NCI-H2196 (cell line): ENCODE measurements around the gene YKT6.
"Not testable (repeated sequence)": the region's sequence is repeated elsewhere in the genome, so short reads cannot be mapped to it uniquely, and the experiment has no call there.

Experiments used
- DNase-seq: peaks from one replicate; lab custom pipeline; 2025; ENCODE audit not compliant: unreplicated experiment; lab: John Stamatoyannopoulos, UW

The YKT6 gene

DNA sequence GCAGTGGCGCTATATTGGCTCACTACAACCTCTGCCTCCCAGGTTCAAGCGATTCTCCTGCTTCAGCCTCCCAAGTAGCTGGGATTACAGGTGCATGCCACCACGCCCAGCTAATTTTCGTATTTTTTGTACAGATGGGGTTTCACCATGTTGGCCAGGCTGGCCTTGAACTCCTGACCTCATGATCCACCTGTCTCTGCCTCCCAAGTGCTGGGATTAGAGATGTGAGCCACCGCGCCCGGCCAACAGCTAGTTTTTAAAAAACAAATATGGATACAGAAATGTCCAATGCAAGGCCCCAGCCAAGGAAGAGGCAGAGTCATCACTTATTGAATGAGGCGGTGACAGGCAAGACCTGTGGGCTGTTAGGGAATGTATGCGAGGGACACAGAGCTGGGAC, 28.9 kb upstream of the YKT6 start:
- not testable (repeated sequence) for DNase-seq

DNA sequence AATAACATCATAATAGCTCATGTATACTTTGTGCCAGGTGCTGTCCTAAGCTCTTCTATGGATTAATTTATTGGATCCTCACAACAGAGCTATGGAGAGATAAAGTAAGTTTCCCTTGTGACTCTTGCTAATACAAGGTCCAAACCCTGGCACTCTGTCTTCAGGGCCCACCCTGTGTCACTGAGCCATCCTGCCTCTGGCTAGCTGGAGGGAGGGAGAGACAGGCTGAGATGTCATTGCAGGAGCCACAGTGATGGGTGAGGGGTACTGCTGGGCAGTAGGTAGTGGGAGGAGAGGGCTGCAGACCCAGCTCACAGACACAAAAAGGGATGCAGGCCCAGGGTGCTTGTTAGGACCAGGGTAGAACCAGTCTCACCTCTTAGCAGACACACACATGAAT, 28.4 kb upstream of the YKT6 start:
- DNase-seq: no peak

DNA sequence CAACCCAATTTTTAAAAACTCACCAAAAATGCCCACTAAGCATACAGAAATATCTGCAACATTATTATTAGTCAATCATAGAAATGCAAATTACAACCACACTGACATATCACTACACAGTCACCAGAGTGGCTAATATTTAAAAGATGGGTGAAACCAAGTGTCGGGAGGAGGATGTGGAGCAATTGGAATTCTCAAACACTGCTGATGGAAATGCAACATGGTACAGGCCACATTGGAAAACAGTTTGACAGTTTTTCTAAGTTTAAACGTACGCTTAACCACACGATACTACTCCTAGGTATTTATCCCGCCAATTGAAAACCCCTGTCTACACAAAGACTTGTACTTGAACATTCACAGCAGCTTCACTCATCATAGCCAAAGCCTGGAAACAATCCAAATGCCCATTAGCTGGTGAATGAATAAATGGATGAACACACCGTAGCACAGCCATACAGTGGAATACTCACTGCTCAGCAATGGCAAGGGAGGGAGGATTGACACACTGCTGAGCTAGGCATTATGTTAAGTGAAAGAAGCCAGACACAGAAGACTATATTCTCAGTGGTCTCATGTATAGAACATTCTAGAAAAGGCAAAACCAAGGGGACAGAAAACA, 27.9 kb upstream of the YKT6 start:
- peak; percentile 10 for DNase-seq

DNA sequence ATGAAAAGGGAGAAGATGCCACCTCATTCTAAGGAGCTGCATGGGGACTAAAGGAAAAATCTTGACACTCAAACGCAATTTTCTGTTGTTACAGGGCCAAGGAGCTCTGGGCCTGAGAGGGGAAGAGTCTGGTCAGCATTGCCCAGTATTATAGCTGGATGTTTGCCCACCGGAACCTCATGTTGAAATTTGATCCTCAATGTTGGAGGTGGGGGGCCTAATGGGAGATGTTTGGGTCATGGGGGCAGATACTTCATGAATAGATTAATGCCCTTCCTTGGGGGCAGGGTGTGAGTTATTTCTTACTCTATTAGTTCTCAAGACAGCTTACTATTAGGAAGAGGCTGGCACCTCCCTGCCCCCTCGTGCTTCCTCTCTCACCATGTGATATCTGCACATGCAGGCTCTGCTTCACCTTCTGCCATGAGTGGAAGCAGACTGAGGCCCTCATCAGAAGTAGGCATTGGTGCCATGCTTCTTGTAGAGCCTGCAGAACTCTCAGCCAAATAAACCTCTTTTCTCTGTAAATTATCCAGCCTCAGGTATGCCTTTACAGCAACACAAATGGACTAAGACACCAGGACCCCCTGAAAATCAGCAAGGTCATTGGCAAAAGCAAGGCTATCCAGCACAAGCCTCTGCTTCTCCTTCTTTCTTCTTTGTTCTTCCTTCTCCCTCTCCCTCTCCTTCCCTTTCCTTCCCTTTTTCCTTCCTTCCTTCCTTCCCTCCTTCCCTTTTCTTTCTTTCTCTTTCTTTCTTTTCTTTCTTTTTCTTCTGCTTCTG, 26.7 kb upstream of the YKT6 start:
- DNase-seq: no peak

DNA sequence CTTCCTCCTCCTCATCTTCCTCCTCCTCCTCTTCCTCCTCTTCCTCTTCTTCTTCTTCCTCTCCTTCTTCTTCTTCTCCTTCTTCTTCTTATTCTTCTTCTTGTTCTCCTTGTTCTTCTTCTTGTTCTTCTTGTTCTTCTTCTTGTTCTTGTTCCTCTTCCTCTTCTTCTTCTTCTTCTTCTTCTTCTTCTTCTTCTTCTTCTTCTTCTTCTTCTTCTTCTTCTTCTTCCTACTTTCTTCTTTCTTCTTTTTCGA, 26.2 kb upstream of the YKT6 start:
- DNase-seq: not testable (repeated sequence)

DNA sequence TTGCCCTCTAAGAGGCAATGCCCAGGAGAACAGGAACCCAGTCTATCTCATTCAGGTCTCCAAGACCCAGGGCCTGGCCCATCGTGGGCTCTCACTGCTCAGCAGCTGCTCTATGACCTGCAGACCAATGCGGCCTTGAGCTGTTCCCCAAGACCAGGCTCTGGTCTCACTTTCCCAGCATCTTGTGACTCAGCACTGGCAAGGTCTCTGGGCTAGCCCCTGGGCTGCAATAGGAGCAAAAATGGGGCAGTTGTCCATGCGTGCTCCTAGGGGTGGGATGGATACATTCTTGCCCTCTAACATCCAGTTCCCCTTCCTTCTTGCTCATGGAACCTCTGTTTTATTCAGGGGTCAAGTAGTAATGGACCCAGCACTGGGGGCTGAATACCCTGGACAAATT, 25.0 kb upstream of the YKT6 start:
- DNase-seq: no peak

DNA sequence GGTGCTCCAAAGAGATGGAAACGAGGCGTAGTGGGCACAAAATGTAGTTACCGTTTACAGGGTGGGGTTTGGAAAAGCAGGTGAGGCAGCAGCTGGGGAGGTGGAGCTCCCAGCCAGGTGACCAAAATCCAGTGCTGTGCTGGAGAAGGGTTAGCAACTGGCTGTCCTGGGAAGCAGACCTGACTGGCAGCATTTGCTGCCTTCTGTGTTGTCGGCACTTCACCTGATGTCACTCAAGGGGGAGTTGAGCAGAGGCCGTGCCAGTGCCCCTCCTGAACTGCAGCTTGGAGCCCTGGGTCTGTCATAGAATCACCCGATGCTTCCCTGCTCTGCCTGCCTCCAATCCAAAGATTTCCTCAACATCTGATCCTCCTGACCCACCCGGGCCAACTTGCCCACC, 24.3 kb upstream of the YKT6 start:
- DNase-seq: no peak

DNA sequence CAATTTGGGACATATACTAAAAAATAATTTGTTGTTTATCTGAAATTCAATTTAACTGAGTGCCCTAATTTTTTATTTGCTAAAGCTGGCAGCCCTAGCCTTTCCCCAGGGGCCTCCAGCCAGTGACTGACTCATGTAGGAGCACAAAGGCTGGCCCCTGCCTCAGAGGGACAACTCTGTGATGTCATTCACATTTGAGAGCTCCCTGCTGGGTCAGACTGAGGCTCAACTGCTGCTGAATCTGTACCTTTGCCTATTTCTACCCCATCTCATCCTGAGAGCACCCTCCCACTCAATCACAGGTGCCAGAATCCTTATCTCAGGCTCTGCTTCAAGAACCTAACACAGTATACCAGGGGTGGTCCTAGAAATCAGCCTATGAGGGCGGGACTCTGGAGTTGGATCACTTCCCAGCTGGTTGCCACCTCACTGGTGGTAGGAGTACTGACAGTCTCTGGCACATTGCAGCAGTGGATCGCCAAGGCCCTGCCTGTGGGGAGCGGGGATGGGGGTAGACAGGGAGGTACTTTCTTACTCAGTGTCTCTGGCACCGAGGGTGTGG, 23.1 kb upstream of the YKT6 start:
- DNase-seq: no peak

DNA sequence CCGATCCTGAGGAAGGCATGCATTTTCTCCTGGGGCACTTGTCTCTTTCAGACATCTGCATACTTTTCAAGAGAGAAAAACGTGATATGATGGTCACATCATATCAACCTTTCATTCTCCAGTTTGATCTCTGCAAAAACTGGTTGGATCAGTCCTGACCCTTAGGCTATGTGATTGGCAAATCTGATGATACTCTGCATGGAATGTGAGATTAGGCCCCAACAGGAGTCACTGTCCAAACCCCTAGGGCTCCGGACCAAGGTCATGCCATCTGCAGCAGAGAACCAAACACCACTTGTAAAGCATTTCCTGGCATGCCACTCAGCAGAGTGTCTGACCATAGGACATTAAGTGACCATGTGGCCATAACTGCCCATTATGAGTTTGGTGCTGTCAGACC, 20.1 kb upstream of the YKT6 start:
- no peak for DNase-seq

DNA sequence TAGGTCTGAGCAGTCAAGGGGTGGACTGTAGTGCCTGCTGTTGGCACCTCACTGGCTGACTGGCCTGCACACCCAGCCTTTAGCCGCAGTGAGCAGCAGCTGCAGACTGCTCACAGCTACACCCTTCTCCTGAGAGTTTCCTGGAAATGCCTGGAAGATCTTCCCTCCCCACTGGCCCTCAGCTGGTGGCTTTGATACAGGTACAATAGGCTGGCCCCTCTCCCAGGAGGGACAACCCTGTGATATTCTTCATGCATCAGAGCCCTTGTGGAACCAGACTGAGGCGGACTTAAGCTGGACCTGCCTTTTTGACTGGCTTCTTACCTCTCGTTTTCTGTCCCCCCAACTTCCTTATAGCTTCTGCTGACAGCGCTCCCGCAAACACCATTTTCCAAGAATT, 18.0 kb upstream of the YKT6 start:
- no peak for DNase-seq

DNA sequence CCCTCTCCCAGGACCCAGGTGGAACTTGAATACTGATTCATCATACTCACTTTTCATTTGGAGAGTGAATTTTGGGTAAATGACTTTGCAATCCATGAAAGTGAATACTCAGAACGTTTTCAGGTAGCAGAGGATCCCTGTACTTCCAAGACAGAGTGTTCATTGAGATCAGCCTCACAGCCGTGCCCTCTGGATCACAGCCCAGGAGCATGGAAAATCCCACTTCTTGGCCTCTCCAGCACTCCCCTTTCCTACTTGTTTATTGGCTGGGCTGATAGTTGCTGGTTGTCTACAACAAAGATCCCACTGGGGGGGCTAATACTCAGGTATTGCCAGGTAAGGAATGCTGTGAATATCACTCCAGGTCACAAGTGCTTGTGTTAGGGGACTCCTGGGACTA, 17.4 kb upstream of the YKT6 start:
- DNase-seq: no peak

DNA sequence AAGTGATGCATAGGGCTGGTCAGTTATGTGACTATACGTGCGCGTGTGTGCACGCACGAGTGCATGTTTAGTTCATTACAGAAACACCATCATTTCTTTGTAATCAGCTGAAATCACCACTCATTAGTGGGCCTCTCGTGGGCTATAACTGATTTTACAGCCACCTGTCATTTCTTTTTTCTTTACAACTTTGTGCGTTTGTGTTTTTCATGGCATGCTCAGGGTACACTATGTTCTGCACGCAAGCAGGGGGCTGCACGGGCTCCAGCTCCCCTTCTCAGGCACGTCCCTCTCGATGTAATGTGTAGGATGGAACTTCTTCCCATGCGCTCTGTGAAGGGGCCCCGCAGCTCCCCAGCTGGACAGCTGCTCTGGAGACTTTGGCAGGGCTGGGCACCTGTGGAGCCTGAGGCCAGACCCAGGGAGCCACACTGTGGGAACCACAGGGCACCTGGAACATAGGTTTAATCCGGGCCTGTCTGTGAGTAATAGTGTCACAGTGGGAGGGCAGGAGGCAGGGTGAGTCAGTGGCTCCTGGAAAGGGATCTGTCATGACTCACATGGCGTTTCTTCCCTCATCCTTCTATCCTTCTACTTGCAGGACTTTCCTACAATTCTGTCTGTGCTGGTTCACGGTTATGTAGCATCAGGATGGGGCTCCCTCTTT, 16.4 kb upstream of the YKT6 start:
- no peak for DNase-seq

DNA sequence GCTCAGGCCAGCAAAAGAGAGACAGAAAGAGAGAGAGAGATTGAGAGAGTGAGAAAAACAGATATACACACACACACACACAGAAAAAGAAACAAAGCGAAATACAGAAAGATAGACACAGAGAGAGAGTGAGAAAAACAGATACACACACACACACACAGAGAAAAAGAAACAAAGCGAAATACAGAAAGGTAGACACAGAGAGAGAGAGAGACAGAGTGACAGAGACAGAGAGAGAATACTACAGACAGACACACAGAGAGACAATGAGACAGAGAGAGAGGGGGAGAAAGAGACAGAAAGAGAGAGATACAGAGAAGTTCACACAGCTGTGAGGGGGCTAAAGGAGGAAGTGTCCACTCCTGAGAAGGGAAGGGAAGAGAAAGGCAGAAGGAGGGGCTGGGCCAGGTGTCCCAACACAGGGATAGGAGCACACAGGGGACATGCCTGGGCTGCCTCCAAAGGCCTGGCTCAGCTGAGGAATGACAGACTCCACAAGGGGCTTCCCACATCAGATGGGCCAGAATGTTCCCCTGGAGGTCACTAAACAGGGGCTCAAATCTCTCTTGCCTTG, 15.8 kb upstream of the YKT6 start:
- no peak for DNase-seq

DNA sequence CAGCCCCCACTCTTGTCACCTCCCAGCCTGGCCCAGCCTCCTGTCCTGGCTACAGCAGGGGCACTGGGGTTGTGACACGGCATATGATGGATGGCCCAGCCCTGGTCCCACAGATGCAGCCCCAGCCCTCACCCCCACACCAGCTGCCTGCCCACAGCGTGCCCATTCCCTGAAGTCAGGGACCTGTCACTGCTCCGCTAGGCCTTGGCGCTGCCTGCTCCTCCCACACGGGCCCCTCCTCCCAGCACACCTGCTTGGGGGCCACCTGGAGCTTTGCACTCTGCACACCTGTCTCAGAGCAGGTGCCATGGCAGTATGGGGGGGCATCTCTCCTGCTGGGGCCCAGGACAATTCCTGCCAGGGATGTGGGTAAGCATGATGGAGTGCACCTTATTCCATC, 15.0 kb upstream of the YKT6 start:
- DNase-seq: peak; percentile 7

DNA sequence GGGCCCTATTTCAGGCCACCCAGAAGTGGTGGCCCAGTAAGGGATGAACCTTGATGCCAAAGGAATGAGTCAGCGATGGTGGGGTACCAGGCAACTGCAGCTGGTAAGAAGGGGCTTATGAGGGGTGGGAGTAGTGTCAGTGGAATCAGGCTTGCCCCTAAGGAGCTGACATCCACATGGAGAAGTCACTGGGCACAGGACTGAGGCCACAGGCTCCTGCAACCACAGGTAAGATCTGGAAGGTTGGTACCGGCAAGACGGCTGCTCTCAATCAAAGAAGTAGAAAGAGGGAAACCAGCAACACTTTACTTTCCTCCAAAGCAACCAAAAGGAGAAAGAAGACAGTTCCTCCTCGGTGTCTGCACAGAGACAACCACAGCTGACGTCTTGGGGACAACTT, 14.0 kb upstream of the YKT6 start:
- DNase-seq: no peak

DNA sequence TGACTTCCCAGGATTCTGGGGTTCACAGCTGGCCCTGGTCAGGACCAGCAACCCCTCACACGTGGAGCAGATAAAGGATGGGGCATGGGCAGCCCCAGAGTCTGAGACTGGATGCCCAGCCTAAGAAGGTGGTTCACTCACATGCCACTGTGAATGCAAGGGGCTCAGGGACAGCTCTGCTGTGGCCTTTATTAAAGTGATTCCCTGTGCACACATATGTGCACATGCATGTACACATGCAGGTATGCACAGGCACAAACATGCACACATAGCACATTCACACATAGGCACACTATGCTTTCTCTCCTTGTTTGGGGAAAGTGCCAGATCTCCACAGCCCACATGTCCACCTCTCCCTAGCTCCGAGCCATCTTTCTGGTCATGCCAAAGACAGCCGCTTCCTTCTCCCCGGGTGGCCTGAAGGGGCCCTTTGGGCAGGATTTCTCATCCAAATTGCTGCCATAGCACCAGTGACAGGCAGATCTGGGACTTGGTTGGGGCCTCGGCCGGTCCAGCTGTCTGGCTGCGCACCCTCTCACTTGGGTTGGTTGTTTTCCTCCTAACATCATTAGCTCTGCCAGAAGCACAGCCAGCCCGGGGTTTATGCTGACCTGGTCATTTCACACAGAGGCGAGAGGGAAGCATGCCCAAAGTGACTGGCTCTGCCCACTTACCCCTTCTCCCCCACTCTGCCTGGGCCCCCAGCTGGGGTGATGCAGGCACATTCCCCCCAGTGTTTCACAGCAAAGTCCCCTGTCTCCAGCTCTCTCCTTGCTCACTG, 13.0 kb upstream of the YKT6 start:
- DNase-seq: no peak

DNA sequence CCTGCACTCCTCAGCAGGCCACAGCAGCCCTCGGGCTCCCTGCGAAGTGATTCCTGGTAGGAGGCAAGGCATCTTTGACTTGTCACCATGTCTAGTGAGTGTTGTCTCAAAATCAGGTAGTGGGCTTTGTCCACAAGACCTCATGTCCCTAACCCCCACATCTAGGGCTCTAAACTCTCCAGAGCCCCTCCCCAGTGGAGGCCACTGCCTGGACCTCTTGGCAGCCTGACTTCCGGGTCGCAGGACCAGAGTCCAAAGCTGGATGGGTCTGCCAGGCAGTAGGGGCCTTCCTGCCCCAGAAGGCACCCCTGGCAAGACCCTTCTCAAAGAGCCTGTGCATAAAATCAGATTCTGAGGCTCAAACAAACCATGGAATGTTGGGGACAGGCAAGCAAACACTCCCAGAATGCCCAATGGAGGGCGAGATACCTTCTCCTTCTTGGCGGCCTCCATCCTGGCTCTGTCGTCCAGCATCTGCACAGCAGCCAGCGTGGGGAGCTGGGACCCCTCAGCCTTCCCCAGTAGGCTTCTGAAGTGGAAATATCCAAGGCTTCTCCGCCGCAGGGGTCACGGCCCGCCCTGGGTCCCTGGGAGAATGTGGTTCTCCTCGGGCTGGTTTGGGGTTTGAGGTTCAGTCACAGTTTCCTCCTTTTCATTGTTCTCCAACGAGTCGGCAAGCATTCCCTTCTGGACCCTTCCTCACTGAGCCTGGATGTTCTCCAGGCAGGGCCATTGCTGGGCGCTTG, 12.1 kb upstream of the YKT6 start:
- DNase-seq: no peak

DNA sequence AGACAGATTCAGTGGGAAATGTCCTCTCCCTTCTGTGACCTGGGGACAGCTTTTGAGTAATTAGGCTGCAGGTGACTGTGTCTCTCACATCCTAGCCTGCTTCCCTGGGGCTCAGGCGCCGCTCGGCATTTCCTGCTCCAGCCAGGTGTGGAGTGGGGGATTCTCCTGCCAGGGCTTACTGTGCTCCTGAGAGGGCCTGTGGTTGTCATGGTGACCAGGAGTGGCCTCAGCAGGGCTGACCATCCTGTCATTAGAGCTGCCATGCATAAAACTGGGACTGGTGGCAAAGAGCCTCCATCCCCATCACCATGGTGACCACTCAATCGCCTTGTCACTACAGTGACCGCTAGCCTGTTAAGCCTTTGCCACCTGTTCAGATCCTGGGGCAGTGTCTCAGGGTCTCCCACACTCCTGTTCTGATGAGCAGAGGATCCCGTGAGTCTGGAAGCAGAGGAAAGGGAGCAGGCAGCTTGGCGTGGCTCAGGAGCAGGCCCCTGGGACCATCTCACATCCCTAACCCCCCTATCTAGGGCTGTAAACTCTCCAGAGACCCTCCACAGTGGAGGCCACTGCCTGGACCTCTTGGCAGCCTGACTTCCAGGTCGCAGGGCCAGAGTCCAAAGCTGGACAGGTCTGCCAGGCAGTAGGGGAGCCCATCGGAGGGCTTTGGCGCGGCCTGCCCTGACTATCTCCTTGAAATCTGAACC, 11.3 kb upstream of the YKT6 start, which contains the start of gene GCK:
GCK (minus strand) TSS at position 154 of the 707 bp plus-strand sequence. CDS start 486 bp downstream, outside the sequence.
- peak; percentile 83 for DNase-seq

DNA sequence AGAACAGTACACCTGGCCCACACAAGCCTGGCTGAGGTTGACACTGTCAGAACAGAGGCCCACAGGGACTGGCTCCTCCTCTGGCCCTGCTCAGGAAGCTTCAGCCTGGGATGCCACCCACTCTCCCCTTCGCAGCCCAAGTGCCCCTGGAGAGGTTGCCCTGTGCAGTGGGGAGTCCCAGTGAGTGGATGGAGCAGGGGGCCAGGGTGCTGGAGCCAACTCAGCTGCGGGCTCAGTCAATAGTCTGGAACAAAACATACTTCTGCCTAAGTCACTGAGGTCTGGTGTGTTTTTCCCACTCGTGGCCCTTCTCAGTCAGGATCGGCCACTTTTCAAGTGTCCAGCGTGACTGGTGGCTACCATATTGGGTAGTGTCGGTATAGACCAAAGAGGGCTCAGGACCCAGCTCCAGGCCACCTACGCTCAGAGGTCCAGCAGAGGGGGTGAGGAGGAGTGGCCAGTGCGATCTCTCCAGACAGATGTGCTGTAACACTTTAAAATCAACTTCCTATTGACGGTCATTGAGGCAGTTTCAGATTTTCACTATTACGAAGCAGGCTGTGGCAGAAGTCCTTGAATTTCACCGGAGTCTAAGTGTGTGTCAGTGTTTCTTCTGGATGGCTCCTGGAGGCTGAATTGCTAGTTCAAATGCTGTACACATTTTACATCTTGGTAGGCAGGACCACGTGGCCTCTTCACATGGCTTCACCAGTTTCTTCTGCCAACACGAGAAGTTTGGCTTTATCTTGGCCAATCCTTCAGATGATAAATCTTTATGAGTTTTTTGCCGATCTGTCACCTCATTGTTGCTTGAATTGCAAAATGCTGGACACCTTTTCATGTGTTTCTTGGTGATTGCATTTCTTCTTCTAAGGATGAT, 10.5 kb upstream of the YKT6 start:
- no peak for DNase-seq
